Left cardiac atrium (tissue), 4 donors: ENCODE results near the gene LRRC25. TPM values are rescaled to one million over a fixed set of nuclear protein-coding genes. Genes with fewer than 3 reads are reported as not detected.
A peak's percentile ranks its signal among the peaks of the same experiment; 100 is the strongest.
"Not testable (repeated sequence)": the region's sequence is repeated elsewhere in the genome, so short reads cannot be mapped to it uniquely, and the experiment has no call there.

Experiments
- ATAC-seq, 2 donors: fragments of 200-7000 bp; cut with Tn5 transposase; one replicate each; pipeline ENCODE4 v1.9.1; 2020; ENCODE audit warnings: mild to moderate bottlenecking in 2 of 2, moderate library complexity in 2 of 2
- DNase-seq: peaks from one replicate; pipeline ENCODE4 v3.0.0-alpha.2; 2020
- intact Hi-C, 2 donors: fragments of 100-400 bp; cut with DNase I; formaldehyde crosslinking; loops; one replicate each; pipeline versions ENCODE4 v1.14.1 to v1.15.1; 2022 to 2023
- total RNA-seq, 2 donors: library from RNA; stranded (reverse); fragmentation: NEBNext Ultra II Directional; extraction: Animal tissue kit (Norgen Biotek cat#: 25700); gene quantifications; one replicate each; pipeline ENCODE4 v1.2.1, GENCODE V29; 2021
- donor health status: DM: no; HTN: yes; CAD: no.
- donor health status: DM: no; HTN: yes; CAD: no; lungs with severe emphysema.
- donor health status: DM: yes; HTN: yes; CAD: no.
- donor health status: Dilated cardiomyopathy.

Gene LRRC25
- total RNA-seq, 2 donors from 2014 or later, result 4.9 to 8.7 TPM

DNA sequence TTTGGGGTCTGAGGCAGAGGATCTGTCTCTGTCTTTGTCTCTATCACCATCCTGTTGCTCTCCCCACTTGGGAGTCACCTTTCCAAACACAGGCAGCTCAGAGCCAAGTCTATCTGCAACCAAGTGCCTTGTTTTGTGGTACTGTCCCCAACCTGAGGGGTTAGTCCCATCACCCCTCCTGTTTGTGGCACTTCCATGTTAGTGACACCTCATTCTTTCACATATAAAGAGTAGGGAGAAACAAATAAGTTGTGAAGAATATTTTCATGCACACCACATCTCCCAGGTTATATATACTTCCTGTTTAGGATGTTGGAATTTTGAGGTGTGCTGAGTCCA, 7.7 kb downstream of the LRRC25 start:
- no peak for DNase-seq
- no peak for ATAC-seq
- intact Hi-C loops, result loop anchor here (5.0 to 10.0 kb wide), 2 partner anchors 37 to 115 kb away; partner anchors contain the start of gene IQCN (in 1 of the 2)

DNA sequence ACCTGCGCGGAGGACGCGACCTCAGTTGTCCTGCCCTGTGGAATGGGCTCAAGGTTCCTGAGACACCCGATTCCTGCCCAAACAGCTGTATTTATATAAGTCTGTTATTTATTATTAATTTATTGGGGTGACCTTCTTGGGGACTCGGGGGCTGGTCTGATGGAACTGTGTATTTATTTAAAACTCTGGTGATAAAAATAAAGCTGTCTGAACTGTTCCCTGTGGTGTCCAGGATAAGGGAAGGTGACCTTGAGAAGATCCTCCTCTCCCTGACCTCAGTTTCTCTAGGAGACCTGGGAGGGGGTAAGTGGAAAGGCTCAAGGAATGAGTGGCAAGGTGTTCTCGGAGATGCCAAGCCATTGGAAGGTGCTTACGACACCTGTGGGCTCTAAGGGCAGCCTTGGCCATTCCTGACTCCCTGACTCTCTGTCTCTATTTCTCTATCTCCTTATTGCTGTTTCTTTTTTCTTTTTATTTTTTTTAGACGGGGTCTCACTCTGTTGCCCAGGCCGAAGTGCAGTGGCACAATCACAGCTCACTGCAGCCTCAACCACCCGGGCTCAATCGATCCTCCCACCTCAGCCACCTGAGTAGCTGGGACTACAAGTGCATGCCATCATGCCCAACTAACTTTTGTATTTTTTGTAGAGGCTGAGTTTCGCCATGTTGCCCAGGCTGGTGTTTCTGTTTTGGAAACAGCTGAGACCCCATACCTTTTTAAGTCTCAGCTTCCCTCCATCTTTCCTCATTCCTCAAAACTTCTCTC, 8.3 kb downstream of the LRRC25 start:
- intact Hi-C loops, result no loop called here
- DNase-seq (no peak), ATAC-seq (no peak)

DNA sequence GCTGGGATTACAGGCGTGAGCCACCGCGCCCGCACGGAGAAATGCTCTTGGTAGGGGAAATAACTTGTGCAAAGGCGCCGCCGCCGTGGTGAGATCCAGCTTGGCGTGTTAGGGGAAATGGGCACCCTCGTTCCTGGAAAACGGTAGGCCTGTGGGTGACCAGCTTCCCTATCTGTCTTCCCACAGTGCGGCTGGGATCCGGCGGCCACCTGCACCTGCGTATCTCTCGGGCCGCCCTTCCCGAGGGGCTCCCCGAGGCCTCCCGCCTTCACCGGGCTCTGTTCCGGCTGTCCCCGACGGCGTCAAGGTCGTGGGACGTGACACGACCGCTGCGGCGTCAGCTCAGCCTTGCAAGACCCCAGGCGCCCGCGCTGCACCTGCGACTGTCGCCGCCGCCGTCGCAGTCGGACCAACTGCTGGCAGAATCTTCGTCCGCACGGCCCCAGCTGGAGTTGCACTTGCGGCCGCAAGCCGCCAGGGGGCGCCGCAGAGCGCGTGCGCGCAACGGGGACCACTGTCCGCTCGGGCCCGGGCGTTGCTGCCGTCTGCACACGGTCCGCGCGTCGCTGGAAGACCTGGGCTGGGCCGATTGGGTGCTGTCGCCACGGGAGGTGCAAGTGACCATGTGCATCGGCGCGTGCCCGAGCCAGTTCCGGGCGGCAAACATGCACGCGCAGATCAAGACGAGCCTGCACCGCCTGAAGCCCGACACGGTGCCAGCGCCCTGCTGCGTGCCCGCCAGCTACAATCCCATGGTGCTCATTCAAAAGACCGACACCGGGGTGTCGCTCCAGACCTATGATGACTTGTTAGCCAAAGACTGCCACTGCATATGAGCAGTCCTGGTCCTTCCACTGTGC, 9.1 kb downstream of the LRRC25 start:
- intact Hi-C loops, result no loop called here
- peak; percentile 85 to 92 for ATAC-seq
- peak; percentile 82 for DNase-seq

DNA sequence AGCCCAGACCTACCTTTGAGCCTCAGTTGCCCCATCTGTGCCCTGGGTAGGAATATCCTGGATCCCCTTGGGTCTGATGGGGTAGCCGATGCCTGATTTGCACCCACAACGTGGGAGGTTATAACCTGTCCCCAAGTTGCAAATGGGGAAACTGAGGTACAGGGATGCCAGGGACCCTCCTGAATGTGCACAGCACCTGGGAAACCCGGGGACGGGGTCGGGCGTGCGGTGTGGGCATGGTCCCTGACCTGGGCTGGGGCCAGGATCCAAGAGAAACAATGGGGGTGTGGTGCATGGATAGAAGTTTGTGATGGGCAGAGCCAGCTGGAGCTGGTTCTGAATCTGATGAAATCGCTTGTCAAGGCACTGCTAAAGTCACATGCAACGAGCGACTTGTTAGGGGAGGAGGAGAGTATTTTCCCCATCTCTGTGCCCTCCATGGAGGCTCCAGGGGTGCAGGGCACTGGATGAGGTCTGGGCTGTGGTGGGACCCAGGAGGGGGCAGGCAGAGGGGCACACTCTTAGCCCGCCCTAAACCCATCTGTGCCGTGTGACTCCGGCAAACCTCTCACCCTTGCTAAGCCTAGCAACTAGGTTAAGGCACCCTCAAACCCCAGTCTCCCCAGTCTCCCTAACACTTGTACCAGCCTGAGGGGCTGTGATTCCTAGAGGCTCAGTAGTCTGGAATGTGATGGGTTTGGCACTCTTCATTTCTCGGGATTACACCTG, 10.7 kb downstream of the LRRC25 start:
- DNase-seq (no peak), ATAC-seq (no peak)
- intact Hi-C loops, result no loop called here

DNA sequence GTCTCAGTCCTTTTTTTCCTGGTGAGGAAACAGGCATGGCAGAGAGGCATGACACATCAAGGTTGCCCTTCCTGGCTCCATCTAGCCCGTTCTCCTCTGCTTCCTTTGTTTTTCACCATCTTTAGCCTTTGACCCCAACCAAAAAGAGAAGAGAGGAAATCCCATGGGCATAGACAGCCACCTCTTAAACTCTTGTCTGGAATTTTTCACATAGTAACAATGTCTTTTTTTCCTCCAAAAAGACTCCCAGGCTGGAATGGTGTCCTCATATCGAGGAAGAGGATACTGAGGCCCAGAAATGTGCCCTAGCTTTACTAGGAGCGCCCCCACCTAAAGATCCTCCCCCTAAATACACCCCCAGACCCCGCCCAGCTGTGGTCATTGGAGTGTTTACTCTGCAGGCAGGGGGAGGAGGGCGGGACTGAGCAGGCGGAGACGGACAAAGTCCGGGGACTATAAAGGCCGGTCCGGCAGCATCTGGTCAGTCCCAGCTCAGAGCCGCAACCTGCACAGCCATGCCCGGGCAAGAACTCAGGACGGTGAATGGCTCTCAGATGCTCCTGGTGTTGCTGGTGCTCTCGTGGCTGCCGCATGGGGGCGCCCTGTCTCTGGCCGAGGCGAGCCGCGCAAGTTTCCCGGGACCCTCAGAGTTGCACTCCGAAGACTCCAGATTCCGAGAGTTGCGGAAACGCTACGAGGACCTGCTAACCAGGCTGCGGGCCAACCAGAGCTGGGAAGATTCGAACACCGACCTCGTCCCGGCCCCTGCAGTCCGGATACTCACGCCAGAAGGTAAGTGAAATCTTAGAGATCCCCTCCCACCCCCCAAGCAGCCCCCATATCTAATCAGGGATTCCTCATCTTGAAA, 11.5 kb downstream of the LRRC25 start, which contains the start of gene GDF15:
GDF15 (plus strand) TSS at position 484 of the 868 bp plus-strand sequence; CDS start at position 516, 32 bp downstream.
- peak in 1 of 2 donors; percentile 35 for ATAC-seq
- intact Hi-C loops, result no loop called here
- peak; percentile 56 for DNase-seq

DNA sequence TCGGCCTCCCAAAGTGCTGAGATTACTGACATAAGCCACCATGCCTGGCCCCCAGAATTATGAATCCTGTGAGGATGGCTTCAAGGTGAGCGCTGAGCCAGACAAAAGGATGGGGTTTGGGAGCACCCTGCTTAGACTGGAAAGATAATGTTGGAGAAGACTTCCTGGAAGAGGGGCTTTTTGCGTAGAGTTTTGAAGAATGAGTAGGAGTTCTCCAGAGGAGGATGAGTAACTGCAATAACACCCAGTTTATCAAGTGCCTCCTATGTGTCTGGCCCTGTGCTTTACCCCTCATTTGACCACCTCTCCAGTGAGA, 12.1 kb downstream of the LRRC25 start:
- no peak for DNase-seq
- intact Hi-C loops, result no loop called here

DNA sequence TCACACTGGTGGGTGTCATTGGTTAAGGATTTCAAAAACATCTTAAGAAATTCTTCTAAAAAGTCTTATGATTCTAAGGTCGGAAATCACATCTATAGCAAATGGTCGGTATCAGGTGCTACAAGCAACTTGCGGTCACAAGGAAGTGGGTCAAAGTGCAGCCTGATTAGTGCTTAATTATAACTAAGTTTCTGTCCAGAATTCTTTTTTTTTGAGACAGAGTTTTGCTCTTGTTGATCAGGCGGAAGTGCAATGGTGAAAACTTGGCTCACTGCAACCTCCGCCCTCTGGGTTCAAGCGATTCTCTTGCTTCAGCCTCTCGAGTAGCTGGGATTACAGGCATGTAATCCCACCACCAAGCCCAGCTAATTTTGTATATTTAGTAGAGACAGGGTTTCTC, 12.6 kb downstream of the LRRC25 start:
- no peak for DNase-seq
- ATAC-seq, result no peak
- intact Hi-C loops, result no loop called here

More for the DNA sequence above, 12.1 kb downstream of the LRRC25 start:
- ATAC-seq, result no peak

DNA sequence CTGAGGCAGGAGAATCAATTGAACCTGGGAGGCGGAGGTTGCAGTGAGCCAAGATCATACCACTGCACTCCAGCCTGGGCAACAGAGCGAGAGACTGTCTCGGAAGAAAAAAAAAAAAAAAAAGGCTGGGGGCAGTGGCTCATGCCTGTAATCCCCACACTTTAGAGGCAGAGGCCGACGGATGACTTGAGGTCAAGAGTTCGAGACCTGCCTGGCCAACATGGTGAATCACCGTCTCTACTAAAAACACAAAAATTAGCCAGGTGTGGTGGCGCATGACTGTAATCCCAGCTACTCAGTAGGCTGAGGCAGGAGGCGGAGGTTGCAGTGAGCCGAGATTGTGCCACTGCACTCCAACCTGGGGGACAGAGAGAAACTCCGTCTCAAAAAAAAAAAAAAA, 13.8 kb downstream of the LRRC25 start:
- DNase-seq, ATAC-seq, intact Hi-C loops: not testable (repeated sequence)

DNA sequence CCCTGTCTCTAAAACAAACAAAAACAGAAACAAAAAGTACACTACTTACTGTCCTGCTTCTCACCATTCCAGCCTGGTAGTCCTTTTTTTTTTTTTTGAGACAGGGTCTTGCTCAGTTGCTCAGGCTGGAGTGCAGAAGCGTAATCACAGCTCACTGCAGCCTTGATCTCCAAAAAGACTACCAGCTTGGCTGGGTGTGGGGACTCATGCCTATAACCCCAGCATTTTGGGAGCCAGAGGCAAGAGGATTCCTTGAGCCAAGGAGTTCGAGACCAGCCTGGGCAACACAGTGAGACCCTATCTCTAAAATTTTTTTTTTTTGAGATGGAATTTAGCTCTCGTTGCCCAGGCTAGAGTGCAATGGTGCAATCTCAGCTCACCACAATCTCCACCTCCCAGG, 16.6 kb downstream of the LRRC25 start:
- intact Hi-C loops, result no loop called here
- ATAC-seq (peak in 1 of 2 donors; percentile 5), DNase-seq (no peak)

DNA sequence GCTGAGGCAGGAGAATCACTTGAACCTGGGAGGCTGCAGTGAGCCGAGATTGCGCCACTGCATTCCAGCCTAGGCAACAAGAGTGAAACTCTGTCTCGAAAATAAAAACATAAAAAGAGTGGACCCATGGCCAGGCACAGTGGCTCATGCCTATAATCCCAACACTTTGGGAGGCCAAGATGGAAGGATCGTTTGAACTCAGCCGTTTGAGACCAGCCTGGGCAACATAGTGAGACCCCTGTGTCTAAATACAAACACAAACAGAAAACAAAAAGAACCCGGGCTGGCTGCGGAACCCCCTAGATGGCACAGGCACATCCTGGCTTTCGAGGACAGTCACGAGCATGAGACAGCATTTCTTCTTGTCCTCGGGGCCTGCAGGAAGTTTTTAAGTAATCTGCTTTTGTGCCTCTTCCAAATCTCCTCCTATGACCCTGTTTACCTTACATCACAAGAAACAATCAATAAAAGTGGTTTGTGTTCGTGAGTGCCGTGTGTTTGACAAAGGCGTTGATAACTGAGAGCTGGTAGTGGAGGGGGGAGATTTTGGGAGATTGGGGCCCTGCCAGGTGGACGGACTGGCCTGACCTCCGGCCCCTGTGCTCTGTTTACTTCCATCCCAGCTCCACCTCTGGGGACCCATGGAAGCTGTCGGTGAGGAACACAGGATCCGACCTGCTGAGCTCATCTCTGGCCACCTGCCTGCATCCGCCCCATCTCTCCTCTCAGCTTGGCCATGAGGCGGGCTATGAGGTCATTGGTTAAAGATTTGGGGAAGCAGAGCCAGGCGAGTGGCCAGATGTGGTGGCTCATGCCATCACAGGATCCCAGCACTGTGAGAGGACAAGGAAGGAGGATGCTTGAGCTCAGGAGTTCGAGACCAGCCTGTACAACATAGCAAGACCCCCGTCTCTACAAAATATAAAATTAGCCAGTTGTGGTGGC, 17.3 kb downstream of the LRRC25 start:
- ATAC-seq, result peak; percentile 83 to 89
- peak; percentile 87 for DNase-seq
- intact Hi-C loops, result no loop called here

DNA sequence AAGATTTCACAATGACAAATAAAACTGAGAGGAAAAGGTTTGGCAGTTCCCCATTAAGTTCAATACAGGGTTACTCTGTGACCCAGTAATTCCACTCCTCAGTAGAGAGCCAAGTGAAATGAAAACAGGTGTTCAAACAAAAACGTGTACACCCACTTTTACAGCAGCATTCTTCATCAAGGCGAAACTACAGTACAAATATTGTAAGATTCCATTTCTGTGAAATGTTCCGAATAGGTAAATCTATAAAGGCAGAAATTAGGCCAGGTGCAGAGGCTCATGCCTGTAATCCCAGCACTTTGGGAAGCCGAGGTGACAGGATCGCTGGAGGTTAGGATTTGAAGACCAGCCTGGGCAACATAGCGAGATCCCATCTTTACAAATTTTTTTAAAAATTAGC, 20.4 kb downstream of the LRRC25 start:
- ATAC-seq (no peak), DNase-seq (no peak)
- intact Hi-C loops, result no loop called here

DNA sequence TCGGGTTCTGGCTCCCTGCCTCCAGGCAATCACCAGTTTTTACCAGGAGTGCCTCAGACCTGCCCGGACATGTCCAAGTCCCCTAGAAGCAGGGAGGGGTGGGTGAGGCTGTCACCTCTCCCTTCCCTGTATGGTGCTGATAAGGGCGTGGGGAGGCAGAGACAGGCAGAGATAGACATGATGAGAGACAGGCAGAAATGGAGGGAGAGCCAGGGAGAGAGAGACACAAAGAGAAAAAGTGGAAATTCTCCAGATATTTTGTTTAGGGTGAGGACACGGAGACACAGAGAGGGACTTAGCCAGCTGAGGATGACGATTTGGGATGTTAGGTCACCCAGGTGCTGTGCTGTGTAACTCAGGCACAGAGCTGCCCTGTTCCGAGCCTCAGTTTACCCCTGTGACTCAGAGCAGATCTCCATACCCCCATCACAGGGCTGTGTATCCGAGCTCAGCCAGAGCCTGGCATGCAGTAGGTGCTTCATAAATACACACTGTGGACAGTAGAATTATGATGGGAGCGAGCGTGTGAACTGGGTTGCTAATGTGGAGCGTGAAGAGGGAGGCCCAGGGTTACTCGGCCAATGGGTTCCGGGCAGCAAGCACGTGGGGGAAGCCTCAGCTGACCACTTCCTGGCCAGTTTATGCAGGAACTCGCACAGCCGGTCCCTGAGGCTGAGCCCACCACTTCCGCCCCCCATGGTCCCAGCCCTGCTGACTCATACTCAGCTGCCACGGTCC, 23.4 kb downstream of the LRRC25 start:
- intact Hi-C loops, result no loop called here
- ATAC-seq (peak; percentile 97 to 98), DNase-seq (peak; percentile 94)

DNA sequence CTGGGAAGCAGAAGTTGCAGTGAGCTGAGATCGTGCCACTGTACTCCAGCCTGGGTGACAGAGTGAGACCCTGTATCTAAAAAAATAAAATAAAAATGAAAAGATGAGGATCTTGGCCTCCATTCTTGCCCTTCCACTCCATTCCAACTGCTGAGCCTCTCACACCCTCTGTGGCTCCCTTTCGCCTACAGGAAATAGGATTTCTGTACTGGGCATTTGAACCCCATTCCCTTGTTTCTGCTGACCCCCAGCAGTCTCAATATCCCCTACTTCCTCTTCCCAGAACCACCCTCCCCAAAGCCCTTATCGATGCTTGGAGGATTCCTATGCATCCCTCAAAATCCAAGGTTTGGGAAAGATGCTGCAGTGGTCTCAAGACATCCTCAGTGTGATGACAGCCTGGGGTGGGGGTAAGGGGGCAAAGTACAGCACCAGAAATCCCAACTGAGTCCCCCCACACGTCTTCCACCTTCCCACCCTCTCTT, 24.0 kb downstream of the LRRC25 start:
- DNase-seq (no peak), ATAC-seq (no peak)
- intact Hi-C loops, result no loop called here

DNA sequence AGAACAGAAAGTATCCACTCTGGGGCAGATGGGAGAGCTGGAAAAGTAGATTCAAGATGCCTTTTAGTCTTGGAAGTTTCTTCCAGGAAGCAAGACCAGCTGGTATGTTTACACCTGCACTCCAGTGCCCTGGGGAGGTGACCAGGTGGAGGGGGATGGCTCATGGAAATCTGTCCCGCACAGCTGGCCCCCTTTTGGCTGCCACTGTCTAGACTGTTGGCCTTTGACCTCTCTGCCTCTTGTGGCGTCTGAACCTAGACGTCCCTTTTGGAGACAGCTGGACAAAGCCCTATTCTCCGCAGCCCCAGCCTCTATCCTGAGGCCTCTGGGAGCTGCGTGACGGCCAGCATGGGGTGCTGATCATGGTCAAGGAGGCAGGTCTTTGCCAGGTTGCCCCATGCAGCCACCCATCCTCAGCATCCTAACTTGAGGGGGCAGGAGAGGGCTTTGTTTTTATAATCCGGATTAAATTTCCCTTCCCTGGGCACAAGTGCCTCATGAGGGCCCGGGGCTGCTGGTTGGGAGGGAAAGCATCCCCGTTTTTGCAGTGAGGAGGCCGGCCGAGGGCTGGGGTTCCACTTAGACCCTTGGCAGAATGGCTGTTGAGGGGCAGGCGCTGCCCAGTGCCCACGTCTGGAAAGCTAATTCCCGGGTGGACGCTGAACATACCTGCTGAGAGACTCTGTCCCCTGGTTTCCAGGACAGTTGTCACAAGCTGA, 28.8 kb downstream of the LRRC25 start:
- DNase-seq (no peak), ATAC-seq (no peak)
- intact Hi-C loops, result no loop called here

DNA sequence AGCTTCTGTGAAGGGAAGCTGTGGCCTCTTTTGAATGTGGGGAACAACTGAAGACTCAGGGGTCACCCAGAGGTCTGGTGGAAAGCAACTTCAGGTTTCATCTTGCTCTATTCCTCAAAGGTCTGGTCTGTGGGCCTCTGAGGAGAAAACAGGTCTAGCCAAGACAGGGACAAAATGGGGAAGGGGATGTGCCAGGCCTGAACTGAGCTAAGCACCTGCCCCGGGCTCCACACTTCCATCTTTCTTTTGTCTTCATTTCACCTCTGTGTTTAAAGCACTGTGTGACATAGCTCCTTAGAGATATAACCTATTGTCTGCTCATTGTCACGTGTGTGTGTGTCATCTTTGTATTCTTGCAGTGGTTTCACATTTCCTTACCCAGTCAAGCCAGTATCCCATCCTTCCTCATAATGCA, 31.4 kb downstream of the LRRC25 start:
- DNase-seq, result no peak
- intact Hi-C loops, result no loop called here
- ATAC-seq, result no peak

DNA sequence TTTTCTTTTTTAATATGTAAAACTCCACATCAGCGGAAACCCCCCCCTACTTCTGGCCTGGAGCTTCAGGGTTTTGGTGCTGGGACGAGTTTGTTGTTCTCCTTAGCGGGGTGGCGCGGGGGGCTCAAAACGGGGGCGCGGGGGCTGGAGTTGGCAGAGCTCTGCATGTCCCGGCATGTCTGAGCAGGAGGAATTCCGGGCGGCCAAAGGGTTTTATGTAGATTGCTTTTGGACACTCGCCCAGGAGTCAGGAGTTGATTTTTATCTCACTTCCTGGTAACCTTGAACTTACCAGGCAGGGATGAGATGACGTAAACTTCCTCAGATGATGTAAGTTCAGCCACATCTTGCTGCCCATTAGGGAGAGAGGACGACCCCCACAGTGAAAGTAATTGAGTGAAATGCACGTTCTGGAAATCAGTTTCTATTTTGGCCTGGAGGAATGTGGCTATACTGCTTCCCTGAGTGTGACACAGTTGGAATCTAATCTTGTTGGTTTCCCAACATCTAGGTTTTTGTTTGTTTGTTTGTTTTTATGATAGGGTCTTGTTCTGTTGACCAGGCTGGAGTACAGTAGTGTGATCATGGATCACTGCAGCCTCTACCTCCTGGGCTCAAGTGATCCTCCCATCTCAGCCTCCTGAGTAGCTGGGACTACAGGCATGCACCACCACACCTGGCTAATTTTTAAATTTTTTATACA, 32.4 kb downstream of the LRRC25 start:
- peak; percentile 75 for DNase-seq
- ATAC-seq, result peak; percentile 68 to 77
- intact Hi-C loops, result no loop called here
